Inferior parietal cortex (tissue), 1 donor: ENCODE results near the gene COL5A1.

Source experiments
- DNase-seq: peaks from one replicate; pipeline ENCODE4 v3.0.0-alpha.2; 2016; ENCODE audit errors: extremely low spot score

Gene COL5A1

DNA sequence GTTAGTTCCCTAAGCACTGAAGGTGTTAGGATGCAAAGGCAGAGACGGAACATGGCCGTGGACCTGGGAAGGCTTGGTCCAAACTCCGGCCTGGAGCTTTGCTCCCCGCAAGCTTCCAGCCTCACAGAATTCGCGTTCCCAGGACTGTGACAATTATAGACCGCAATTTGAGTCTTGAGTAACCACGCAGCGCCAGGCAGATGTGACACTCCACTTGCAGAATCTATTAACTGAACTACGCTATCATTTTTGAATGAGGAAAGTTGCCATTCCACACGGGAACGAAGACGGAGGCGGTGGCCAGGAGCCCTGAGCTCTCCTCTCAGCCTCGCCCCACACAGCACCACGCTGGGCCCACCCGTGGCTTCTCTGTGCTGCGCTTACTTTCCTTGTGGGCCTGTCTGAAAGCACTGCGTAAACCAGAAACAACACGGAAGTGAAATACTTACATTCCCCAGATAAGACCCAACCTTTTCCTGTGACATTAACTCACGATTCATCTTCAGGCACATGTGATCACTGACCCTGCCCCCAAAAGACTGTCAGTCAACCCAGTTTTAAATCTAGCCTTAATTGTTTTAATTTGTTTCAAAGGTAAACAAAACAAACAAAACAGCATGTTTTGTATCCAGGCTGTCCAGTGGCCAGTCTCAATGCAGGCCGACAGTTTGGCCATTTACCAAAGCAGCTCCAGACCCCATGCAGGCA, 16.1 kb upstream of the COL5A1 start:
- DNase-seq: no peak

DNA sequence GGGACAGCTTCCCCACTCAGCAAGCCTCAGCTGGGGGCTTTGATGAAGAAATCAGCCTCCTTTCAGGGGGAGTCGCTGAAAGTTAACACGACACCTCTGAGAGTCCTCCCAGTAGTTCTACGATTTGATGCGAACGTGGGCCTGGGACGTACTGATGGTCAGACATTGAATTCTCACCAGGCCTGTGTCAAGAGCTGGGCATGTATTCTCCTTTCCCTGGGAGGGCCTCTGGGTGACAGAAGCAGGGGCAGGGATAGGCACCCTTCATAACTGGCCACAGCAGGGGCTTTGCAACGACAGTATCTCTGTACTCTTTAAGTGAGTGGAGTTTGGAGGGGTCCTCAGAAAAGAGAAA, 15.6 kb upstream of the COL5A1 start:
- no peak for DNase-seq

DNA sequence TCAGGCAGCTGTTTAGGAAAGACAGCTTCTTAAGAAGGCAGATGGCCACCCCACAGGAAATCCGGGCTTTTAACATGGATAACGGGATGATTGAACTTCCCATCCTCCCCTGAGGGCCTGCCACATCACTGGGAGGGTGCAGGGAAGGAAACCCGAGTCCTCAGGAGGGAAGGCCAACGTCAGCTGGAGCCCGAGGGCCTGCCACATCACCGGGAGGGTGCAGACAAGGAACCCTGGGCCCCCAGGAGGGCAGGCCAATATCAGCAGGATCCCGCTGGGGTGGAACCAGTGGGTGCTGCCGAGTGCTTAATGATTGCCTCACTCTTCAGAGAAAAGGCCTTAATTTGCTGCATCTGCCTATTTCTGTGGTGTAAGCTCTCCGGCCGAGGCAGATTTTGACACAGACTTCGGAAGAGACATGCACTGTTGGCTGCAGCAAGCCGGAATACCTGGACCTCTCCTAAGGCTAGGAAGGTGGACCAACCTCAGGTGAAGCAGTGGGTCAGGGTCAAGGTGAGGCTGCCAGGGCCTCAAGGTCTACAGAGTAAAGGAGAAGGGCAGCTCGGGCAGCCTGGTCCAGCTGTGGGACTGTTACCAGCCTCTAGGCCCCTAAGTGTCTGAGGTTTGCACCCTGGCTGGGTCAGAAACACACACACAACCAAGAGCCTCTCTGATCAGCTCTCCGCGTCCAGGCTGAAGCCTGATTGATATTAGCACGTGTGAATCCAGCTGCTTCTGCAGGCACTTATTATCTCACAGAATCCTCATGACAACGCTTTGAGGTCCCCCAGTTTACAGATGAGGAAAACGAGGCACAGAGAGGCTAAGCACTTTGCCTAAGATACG, 14.8 kb upstream of the COL5A1 start:
- DNase-seq: no peak

DNA sequence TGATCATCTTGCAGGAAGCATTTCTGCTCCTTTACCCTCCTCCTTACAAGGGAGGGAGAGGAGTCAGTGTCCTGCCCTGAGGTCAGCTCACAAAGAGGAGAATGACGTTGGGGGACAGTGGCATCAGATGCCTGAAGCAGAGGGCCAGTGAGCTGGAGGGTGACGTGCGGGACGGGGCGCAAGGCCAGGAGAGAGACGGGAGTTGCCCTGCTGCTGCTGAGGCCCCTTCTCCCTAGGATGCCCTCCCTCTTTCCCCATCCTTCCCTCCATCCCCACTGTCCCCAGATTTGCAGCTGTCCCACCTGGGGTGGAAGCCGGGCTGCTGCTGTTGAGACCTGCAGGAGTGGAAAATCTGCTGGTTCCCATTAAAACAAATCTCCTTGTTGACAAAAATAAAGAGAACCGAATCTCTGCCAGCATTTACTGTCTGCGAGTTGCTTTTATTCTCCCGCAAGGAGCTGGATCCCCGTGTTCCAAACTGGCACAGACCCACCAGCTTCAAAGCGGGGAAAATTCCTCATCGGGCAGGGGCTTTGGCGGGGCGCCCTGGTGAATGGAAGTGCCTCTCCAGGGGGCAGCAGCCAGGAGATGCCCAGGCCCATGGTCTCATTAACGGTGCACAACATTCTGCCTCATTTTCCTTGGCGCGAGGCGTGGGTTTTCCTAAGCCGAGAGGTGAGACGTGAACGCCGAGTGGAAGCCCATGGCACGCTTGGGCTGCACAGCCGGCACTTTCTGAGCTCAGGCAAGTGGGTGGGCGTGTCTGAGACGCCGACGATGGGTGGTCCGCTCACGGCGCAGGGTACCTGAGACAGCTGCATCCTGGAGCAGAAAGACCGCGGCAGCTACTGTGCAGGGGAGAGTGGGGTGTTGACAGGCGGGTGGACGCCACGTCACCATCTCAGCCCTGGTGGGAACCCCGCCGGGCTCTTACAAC, 13.9 kb upstream of the COL5A1 start:
- DNase-seq: no peak

DNA sequence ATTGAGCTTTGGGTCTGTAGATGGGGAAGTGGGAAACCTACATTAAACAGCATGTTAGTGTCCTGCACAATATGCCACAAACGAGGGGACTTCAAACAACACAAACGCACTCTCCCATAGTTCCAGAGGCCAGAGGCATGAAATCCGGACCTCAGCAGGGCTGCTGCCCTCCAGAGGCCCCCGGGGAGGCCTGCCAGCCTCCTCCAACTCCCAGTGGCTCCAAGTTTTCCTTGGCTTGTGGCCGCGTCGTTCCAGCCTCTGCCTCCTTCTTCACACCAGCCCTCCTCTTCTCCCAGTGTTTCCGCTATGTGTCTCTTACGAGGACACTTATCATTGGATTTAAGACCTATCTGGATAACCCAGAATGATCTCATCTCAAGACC, 13.3 kb upstream of the COL5A1 start:
- DNase-seq: no peak

DNA sequence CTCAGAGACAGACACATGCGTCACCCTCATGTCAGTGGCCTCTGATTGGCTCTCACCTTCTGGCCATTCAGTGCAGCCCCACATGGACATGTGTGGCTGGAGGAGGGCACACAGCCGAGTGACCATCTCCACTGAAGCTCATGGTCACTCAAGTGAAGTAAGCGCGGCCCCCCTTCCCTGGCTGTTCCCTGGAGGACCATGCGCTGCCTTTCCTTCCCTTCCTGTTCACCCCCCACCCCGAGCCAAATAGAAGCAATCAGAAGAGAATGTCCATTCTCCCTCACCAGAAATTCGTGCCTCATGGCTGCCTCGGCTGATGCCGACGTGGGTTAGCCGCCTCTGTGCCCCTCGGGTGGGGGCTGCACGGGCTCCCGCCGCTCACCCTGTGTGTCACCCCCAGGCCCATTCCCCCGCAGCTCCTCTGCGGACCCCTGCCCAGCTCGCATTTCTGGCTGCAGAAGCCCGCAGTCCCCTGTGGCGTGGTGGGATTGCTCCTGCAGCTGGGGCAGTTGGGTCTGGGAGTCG, 12.5 kb upstream of the COL5A1 start:
- DNase-seq: no peak

DNA sequence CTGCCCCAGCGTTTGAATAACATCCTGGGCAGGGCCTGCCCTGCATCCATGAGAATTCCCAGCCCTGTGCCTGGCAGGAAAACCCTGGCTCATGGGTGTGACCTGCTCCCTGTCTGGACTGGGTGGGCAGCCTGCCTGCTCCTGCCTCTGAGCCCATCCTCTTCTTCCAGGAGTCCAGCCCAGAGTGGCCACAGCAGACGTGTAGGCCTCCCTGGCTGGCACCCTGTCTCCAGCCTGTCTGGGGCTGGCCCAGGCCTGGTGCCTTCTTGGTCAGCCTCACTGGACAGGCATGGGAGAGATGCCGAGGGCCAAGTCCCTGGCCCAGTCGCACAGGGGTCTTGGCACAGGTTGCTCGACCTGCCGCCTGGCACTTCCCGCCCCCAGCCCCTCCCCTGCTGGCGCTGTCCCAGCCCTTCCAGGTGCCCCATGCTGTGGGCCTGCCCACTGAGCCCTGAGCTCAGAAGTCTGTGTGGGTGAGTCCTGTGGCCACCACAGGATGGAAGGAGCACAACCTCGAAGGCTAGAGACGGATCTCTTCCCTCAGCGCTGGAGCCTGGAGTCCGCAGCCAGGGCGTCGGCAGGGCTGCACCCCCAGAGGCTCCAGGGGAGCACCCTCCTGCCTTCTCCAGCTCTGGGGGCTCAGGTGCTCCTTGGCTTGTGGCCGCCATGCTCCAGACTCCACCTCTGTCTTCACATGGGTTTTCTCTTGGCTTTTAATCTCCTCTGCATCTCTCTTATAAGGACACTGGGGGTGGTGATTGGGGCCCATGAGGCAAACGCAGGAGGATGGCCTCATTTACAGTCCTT, 11.8 kb upstream of the COL5A1 start:
- no peak for DNase-seq

DNA sequence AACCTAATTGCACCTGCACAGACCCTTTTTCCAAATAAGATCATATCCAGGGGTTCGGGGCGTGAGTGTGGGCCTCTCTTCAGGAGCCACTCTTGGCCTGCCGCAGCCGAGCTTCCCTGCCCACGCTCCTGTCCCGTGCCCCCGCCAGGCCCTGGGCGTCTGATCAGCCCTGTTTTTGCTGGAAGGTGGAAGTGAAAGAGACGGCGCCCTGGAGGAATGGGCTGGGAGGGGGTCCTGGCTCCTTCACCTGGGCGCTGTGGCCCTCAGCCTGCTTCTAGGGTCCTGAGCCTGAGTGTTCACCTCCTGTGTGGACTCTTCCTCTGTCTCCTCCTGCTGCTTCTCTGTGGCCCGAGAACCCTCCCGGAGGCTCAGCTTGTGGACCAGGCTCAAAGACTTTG, 11.2 kb upstream of the COL5A1 start:
- no peak for DNase-seq

DNA sequence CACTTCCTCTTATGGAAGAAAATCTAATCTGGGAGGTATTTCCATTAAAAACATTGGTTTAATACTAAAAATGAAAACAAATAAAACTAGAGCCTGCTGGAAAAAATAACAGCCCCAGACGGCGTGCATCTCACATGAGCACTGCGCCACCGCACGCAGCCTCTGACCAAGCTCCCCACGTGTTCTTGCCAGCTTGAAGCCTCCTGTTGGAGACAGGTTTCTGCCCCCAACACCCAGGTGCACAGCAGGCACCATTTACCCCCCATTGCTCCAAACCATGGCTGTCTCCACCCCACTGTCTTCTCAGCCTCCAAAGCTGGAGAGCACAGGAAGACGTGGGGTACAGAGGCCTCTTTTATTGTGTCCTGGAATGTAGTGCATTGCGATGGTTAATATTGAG, 10.7 kb upstream of the COL5A1 start:
- DNase-seq: no peak

DNA sequence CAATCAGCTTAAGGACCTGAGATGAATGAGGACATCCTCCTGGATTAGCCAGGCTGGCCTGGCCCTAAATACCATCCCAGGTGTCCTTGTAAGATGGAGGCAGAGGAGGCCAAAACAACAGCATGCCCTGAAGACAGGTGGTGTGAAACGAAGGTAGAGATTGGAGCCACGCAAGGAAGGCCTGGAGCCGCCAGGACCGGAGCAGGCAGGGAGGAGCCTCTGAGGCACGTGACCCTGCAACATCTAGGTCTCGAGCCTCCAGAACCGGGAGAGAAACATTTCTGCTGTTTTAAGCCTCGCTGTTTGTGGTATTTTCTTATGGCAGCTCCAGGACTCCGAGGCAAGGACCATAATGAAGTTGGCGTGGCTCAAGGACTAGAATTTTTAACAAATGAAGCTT, 9.7 kb upstream of the COL5A1 start:
- no peak for DNase-seq

DNA sequence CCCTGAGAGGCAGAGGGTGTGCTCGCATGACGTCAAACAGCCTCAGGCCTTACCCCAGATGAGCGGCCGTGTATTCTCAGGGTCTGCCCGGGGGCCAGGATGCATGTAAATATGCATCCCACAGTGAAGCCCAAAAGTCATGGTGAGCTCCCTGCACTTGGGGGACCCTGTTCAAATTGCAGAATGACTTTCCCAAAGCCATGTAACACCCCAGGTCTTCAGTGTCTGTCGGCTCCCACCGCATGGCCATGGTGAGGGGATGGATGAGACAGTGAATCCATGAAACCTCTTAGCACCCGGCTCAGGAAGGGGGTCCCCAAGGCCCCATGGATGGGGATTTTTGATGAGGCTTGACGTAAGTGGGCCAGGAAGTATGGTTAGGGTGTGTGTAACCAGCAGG, 9.3 kb upstream of the COL5A1 start:
- no peak for DNase-seq

DNA sequence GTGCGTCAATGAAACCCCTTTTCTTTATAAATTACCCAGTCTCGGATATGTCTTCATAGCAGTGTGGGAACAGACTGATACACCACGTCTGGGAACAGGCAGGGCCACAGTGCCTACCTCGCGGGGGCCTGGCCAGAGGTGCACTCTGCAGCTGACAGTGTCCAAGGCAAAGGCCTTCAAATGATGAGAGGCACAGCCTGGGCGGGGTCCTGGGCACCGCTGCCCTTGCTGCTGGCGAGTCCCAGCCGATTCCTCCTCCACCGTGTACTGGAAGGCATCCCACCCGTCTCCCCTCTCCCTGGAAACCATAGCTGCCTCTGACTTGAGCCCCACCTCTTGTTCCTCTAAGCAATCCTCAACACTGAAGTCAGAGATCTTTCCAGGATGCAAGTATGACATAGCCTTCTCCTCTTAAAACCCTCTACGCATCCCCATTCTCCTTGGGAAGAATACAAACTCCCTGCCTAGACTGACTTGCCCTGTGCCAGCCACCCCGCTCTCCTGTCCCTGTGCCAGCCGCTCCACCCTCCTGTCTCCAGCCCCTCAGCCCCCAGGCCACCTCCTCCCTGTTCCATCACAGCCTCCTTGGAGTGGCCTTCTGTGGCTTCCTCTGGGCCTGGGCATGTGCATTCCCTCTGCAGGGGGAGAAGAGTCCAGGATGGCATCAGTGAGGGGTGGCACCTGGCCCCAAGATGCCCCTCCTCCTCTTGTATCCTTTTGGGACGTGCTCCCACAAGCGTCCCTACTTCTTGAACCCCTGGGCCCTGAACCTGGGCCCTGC, 8.1 kb upstream of the COL5A1 start:
- no peak for DNase-seq

DNA sequence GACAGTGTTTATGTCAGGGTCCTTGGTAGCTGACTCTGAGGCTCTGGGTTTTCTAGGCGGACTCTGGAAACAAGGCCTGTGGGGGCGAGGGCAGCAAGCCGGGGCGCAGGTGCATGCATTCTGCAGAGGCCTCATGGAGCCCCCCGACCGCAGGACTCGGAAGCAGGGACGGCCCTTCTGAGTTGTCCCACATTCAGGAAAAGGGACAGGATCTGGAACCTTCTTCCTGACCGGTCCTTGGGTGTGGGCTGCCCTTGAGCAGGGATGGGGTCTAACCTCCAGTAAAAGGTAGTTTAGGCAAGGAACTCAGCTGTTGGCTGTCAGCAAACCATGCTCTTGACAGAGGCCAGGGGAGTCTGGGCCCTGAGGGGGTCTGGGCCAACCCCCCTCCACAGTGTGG, 7.4 kb upstream of the COL5A1 start:
- no peak for DNase-seq

DNA sequence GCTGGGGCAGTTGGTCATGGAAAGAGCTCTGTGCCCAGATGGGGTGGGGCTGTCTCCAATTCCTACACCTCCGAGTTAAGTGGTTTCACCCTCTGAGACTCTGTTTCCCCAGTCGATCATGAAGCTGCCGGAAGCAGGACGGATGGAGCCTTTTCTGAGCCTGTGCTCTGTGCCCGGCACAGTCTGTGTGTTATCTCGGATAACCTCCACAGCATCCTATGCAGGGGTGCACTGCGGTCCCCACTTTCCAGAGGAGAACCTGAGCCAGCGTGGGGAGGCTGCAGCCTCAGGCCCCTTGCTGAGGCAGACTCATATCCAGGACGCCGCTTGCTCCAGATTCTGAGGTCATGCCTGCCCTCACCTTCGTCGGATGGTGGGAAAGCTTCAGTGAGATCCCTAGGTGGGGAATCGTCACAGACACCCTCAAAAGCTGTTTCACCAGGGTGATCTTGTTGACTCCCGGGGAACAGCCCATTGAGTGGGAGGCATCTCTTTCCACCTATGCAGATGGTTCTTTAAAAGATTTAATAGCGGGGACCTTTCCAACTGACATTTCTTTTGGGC, 6.9 kb upstream of the COL5A1 start:
- DNase-seq: no peak

DNA sequence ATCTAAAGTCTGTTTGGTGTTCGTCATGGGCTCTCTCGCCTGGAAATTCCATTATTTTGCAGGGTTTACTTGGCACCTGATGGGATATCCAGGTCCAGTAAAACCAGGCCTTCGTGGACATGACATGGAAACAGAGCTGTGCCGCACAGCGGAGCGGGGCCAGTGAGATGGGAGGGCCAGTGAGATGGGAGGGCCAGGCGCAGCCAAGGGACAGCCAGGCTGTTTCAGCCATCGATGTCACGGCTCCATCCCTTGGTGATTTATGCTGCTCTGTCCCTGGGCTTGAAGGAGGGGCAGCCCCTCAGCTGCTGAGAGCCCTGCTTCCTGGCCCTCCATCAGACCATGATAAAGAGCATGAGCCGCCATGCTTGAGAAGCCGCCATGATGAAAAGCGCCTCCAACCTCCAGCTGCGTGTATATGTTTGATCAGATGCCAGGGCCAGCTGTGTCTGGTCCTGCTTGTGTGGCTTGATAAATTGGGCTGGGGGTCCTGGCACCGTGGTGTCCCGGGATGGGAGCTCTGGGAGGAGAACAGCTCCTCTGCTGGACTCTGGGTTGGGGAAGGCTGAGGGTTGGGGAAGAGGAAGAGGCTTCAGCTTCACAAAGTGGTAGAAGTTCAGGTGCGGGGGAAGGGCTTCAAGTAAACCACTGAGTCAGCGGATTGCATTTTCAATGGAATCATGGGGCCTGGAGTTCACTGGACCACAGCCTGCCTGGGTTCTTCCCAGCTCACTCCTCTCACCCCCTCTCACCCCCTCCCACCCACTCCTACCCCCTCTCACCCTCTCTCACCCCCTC, 6.1 kb upstream of the COL5A1 start:
- no peak for DNase-seq

DNA sequence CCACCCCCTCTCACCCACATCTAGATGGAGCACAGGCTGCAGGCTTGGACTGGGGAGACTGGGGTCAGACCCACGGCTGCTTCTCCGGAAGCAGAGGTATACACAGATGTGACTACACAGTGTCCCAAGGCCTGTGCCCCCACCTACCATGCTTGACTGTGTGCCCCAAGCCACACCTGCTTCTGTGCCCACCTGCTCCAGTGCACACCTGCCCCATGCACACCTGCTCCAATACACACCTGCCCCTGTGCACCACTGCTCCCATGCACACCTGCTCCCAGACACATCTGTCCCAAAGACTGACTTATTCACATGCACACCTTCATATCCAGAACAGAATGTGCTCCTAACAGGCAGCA, 5.5 kb upstream of the COL5A1 start:
- no peak for DNase-seq

DNA sequence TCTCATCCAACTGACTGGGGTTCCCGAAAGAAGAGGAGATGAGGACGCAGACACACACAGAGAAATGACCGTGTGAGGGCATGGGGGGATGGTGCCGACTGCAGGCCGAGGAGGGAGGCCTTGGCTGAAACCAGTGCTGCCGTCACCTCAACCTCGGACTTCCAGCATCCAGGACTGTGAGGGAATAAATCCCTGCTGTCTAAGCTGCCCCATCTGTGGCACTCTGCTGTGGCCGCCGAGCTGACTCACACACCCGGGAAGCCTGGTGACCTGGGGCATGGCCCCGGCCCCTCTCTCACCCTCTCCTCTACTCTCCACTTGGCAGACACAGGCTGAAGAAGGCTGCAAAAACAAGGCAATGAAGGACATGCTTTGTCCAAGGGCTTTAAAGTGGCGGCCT, 4.4 kb upstream of the COL5A1 start:
- DNase-seq: no peak

DNA sequence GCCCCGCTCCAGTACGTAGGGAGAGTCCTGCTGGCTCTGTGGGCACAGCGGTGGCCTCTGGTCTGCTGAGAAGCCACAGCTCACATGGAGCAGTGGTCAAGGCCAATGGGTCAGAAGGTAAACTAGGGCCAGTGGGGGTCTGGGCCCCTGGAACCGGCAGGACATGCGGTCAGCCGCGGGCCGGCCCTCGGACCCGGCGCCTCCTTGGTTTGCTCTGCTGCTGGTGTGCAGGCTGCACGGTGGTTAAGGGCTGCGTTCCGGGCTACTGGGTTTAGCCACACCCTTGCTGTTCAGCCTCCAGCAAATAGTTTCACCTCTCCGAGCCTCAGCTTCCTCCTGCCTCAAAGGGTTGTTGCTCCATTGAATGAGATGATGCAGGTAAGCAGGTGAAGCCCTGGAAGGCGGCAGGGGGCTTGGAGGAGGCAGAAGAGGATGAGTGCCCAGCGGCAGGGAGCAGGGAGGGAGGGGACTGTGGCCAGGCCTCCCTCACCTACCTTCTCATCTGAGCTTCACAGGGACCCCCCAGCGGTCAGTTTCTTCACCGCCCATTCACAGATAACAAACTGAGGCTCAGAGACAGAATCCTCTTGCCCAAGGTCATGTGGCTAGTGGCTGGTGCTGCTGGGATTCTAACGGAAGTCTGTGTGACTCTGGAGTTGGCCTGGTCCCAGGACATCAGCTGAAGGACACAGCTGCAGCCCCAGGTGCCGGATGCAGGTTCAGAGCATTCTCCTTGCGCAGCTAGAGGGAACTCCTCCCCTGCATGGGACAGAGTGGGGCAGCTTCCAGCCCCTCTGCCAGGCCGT, 3.7 kb upstream of the COL5A1 start:
- no peak for DNase-seq
